Measurements from ENCODE around the gene C4orf46. TPM values are rescaled to one million over a fixed set of nuclear protein-coding genes. Genes with fewer than 3 reads are reported as not detected.
A peak's percentile ranks its signal among the peaks of the same experiment; 100 is the strongest.
"Not testable (repeated sequence)": the region's sequence is repeated elsewhere in the genome, so short reads cannot be mapped to it uniquely, and the experiment has no call there.

C4orf46 gene
- polyA plus RNA-seq, 1 experiment = 15.7 TPM

DNA sequence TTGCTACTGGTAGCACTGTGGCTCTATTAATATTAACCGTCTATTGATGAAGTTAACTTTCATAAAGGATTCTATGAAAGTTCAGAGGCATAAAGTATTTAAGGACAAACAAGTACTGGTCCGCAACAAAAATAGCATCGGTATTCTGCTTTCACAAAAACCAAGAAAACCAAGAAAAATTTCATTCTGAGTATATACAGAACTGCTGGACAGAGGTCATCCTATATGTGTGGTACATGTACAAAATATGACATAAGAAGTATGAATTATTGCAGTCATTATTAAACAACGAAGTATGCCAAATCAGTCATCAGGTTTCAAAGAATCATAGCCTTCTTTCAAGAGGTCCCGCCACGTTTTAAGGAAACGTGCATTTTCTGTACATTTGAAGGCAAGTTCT, 2.4 kb downstream of the C4orf46 start:
- ChIA-PET CTCF (interaction anchor here (1.2 to 1.3 kb wide), 2 partner anchors 18 to 414 kb away, joined by 3 to 4 read pairs; no protein-coding TSS in a partner anchor), POLR2A (no interaction called here)
- H3K9me3 ChIP-seq (ENCODE audit: control insufficient read depth, insufficient read depth, low read length) = peaks cover 4% of the 10 kb centered on the region; the same call in 1 of the 2 replicates
- TF ChIP-seq, protein P1, sequence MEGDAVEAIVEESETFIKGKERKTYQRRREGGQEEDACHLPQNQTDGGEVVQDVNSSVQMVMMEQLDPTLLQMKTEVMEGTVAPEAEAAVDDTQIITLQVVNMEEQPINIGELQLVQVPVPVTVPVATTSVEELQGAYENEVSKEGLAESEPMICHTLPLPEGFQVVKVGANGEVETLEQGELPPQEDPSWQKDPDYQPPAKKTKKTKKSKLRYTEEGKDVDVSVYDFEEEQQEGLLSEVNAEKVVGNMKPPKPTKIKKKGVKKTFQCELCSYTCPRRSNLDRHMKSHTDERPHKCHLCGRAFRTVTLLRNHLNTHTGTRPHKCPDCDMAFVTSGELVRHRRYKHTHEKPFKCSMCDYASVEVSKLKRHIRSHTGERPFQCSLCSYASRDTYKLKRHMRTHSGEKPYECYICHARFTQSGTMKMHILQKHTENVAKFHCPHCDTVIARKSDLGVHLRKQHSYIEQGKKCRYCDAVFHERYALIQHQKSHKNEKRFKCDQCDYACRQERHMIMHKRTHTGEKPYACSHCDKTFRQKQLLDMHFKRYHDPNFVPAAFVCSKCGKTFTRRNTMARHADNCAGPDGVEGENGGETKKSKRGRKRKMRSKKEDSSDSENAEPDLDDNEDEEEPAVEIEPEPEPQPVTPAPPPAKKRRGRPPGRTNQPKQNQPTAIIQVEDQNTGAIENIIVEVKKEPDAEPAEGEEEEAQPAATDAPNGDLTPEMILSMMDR (IDR thresholded peaks at IDR 0.05; ENCODE audit: low read depth, low read length) = no peak
- no peak overlapping the region for H3K27ac ChIP-seq (ENCODE audit: low read depth, low read length)
- DNase-seq (ENCODE audit: low read depth, low spot score) = no peak
- H3K27me3 ChIP-seq (ENCODE audit: control insufficient read depth, insufficient read depth, low read length) = no peaks in the 10 kb centered on the region
- H3K4me3 ChIP-seq (ENCODE audit: low read depth, low read length) = no peak overlapping the region

DNA sequence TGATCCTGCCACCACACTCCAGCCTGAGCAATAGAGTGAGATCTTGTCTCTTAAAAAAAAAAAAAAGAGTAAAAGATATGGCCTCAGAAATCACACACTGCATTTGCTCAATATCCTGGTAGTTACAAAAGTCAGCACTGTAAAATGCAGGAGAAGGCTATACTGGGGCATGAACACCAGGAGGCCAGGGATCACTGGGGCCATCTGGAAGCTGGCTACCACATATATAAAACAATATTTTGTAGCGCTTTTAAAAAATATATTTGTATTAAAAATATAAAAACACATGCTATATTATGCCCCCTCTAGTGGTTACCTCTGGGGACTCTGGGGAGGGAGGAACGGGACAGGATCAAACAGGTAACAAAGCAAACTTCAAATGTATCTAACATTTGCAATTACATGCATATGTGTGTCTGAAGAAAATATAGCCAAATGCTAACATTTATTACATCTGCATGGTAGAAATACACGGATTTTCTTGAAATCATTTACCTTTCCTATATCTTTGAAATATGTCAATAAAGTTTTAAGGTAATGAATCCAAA, 4.0 kb downstream of the C4orf46 start:
- Histone ChIP-seq H3K27ac (ENCODE audit: low read depth, low read length) (no peak overlapping the region), H3K27me3 (ENCODE audit: control insufficient read depth, insufficient read depth, low read length) (no peaks in the 10 kb centered on the region), H3K4me3 (ENCODE audit: low read depth, low read length) (no peak overlapping the region), H3K9me3 (ENCODE audit: control insufficient read depth, insufficient read depth, low read length) (peaks cover 4% of the 10 kb centered on the region; the same call in 1 of the 2 replicates)
- ChIA-PET CTCF (interaction anchor here (0.7 to 1.1 kb wide), 3 partner anchors 11 to 42 kb away, joined by 3 to 4 read pairs (median 3); no protein-coding TSS in a partner anchor), POLR2A (no interaction called here)
- TF ChIP-seq, protein P1 (IDR thresholded peaks at IDR 0.05; ENCODE audit: low read depth, low read length) = peak; percentile 50
- DNase-seq (ENCODE audit: low read depth, low spot score) = no peak

DNA sequence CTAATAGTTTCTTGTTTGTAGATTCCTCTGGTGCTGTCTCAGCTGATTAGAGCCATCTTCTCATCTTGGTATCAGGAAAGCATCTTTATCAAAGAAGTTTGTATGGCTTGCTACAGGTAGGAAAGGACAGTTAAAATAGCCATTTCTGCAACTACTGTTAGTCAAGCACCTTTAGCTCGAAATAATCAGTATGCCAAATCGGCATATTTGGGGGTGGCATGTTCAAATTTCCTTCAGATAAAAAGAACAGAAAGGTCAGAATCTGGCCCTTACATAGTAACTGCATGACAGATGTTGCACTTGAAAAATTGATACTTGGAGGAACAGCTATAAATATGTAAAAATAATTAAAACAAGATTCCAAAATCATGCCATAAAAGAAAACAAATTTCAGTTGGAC, 4.8 kb downstream of the C4orf46 start:
- Histone ChIP-seq H3K4me3 (ENCODE audit: low read depth, low read length) (no peak overlapping the region), H3K9me3 (ENCODE audit: control insufficient read depth, insufficient read depth, low read length) (peaks cover 4% of the 10 kb centered on the region; the same call in 1 of the 2 replicates), H3K27me3 (ENCODE audit: control insufficient read depth, insufficient read depth, low read length) (no peaks in the 10 kb centered on the region), H3K27ac (ENCODE audit: low read depth, low read length) (no peak overlapping the region)
- DNase-seq (ENCODE audit: low read depth, low spot score) = no peak
- TF ChIP-seq, protein P1 (IDR thresholded peaks at IDR 0.05; ENCODE audit: low read depth, low read length) = no peak
- ChIA-PET POLR2A (no interaction called here), CTCF (interaction anchor here (1.1 to 1.7 kb wide), 2 partner anchors 11 to 406 kb away, joined by 3 to 4 read pairs; no protein-coding TSS in a partner anchor)

DNA sequence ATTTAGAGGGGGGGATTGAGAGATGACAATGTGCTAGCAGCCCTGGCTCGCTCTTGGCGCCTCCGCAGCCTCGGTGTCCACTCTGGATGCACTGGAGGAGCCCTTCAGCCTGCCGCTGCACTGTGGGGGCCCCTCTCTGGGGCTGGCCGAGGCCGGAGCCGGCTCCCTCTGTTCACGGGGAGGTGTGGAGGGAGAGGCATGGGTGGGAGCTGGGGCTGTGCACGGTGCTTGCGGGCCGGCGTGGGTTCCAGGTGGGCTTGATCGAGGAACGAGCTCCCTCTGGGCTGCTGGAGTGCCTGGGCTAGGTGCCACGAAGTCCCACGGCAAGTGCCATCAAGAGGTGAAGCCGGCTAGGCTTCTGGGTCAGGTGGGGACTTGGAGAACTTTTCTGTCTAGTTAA, 6.9 kb downstream of the C4orf46 start:
- Histone ChIP-seq H3K27ac (ENCODE audit: low read depth, low read length) (no peak overlapping the region), H3K4me3 (ENCODE audit: low read depth, low read length) (no peak overlapping the region), H3K27me3 (ENCODE audit: control insufficient read depth, insufficient read depth, low read length) (no peaks in the 10 kb centered on the region), H3K9me3 (ENCODE audit: control insufficient read depth, insufficient read depth, low read length) (peaks cover 4% of the 10 kb centered on the region; the same call in 1 of the 2 replicates)
- TF ChIP-seq, protein P1 (IDR thresholded peaks at IDR 0.05; ENCODE audit: low read depth, low read length) = no peak
- POLR2A ChIA-PET = no interaction called here
- CTCF ChIA-PET = interaction anchor here (1.0 kb wide), 1 partner anchor 405 kb away, joined by 3 read pairs; no protein-coding TSS in a partner anchor
- DNase-seq (ENCODE audit: low read depth, low spot score) = no peak

DNA sequence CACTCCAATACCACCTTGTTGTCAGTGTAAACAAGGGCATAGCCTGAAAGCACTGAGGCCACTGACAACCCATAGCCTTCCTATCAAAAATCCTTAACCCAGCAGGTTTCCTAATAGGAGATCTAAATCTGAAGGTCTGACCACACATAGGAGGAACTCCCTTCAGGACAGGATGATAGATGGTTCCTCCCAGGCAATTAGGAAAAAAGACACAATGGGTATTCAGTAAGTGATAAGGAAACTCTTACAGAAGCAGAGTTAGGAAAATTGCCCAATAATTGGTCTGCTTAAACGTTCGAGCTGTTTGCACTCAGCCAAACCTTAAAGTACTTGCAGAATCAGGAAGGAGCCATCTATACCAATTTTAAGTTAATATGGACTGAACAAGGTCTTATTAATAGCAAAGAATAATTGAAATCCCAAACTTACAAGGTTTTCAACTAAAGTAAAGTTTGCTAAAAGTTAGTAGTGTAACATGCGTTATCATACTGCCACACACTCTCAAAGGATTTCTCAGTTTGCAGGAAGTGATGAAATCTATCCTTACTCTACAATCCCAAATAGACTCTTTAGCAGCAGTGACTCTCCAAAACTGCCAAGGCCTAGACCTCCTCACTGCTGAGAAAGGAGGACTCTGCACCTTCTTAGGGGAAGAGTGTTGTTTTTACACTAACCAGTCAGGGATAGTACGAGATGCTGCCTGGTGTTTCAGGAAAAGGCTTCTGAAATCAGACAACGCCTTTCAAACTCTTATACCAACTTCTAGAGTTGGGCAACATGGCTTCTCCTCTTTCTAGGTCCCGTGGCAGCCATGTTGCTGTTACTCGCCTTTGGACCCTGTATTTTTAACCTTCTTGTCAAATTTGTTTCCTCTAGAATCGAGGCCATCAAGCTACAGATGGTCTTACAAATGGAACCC, 7.7 kb downstream of the C4orf46 start:
- POLR2A ChIA-PET; DNase-seq (ENCODE audit: low read depth, low spot score); CTCF ChIA-PET; H3K9me3 ChIP-seq (ENCODE audit: control insufficient read depth, insufficient read depth, low read length); H3K4me3 ChIP-seq (ENCODE audit: low read depth, low read length); H3K27me3 ChIP-seq (ENCODE audit: control insufficient read depth, insufficient read depth, low read length); H3K27ac ChIP-seq (ENCODE audit: low read depth, low read length): not testable (repeated sequence)

DNA sequence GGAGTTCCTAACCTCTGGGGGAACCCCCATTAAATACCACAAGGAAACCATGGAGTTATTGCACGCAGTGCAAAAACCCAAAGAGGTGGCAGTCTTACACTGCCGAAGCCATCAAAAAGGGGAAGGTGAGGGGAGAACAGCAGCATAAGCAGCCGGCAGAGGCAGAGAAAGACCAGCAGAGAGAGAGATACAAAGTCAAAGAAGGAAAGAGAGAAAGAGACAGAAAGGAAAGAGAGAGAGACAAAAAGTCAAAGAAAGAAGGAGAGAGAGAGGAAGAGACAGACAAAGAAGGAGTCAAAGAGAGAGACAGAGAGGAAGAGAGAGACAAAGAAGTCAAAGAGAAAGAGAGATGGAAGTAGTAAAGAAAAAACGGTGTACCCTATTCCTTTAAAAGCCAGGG, 8.4 kb downstream of the C4orf46 start:
- H3K9me3 ChIP-seq (ENCODE audit: control insufficient read depth, insufficient read depth, low read length); H3K27me3 ChIP-seq (ENCODE audit: control insufficient read depth, insufficient read depth, low read length); CTCF ChIA-PET; POLR2A ChIA-PET; H3K4me3 ChIP-seq (ENCODE audit: low read depth, low read length); DNase-seq (ENCODE audit: low read depth, low spot score); H3K27ac ChIP-seq (ENCODE audit: low read depth, low read length): not testable (repeated sequence)

Data from AG04450 (cell line).